ENCODE measurements around the gene FCHSD2. TPM values are rescaled to one million over a fixed set of nuclear protein-coding genes. Genes with fewer than 3 reads are reported as not detected.

FCHSD2 gene
- total and polyA plus RNA-seq, 2 donors (not counting 1 experiment from before 2014, with no cell fraction given), result 113 to 189 TPM

DNA sequence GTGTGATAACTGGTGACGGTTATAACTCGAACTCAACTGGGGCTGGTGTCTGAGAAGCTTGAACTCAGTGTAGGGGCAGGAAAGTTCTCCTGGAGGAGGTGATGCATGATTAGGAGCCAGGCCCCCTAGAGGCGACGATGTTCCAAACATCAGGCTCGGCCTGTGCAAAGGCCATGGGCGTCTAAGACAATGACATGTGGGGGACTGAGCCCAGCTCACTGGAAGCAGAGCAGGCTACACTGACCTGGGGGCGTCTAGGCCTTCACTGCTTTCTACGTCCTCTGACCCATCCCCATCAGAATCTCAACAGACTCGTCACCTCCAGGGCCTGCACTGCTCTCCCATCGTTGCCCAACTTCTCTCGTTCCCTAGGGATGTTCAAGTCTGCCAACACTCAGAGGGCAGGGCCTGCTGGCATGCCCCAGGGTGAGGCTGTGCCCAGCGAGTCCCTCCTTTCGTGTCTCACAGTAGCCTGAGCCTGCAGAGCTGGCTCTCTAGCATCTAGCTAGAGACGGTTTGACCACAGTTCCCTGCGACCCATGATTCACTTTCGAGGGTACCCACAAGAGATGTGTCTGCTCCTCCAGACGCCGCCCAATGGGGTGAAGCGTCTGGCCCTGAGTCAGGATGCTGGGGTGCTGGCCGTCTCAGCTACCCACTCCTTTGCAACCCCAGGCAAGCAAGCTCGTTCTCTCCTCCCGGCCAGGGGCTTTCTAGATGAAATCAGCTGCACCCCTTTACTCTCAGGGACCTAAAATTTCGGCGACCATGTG is 329.0 kb downstream of the FCHSD2 start:
- POLR2A ChIA-PET, result interaction anchor here (0.7 to 3.6 kb wide), 8 partner anchors 9 to 330 kb away, joined by 3 to 39 read pairs (median 4); partner anchors contain the start of gene STARD10
- H3K9me3 ChIP-seq (ENCODE audit: control extremely low read depth in 1 of 3, control insufficient read depth in 2 of 3, insufficient read depth in 1 of 3, low read length in 2 of 3), result no peaks in the 10 kb centered on the region
- H3K9ac ChIP-seq (ENCODE audit: low read length), result peak overlapping the region; percentile 95
- no peaks in the 10 kb centered on the region for H3K9me3 Mint-ChIP-seq (ENCODE audit: insufficient read depth)
- peaks cover 24% of the 10 kb centered on the region for H4K20me1 ChIP-seq (ENCODE audit: control insufficient read depth, insufficient read depth, low read length, poor library complexity, severe bottlenecking)
- no peaks in the 10 kb centered on the region for H3K27me3 Mint-ChIP-seq
- peak overlapping the region; percentile 99 for H3K4me3 Mint-ChIP-seq
- WGBS (ENCODE audit: insufficient coverage), result 4% methylated on average over 24 of the region's 24 CpGs
- DNase-seq (peak; percentile 72), ATAC-seq (ENCODE audit: low read depth) (peak; percentile 4)
- intact Hi-C loops (cut with micrococcal nuclease), result loop anchor here (10.0 kb wide), 1 partner anchor 588 kb away; the partner anchor contains the start of gene INPPL1
- H3K4me1 Mint-ChIP-seq, result peaks cover 48% of the 10 kb centered on the region
- H3K4me3 ChIP-seq (ENCODE audit: control extremely low read depth in 1 of 5, extremely low read depth in 1 of 5, insufficient read depth in 1 of 5, low read depth in 2 of 5, low read length in 4 of 5), result peak overlapping the region; percentile 77 to 99 (median 98)
- H3K27me3 ChIP-seq (replicated peaks in 1 of 4; ENCODE audit: control extremely low read depth in 1 of 4, control insufficient read depth in 3 of 4, insufficient read depth in 4 of 4, low read length in 3 of 4), result no peaks in the 10 kb centered on the region
- H3K36me3 ChIP-seq (replicated peaks in 1 of 2; ENCODE audit: control extremely low read depth in 1 of 2, control insufficient read depth in 1 of 2, extremely low read depth in 1 of 2, insufficient read depth in 2 of 2, low read length in 1 of 2), result peaks cover 0 to 16% of the 10 kb centered on the region in 2 experiments
- peaks cover 23 to 41% of the 10 kb centered on the region in 2 donors for H3K4me1 ChIP-seq (ENCODE audit: control insufficient read depth in 2 of 2, insufficient read depth in 2 of 2, low read length in 2 of 2)
- peak overlapping the region; percentile 95 to 98 for H3K27ac ChIP-seq (ENCODE audit: low read length in 2 of 2)
- no peak for TF ChIP-seq EZH2 (IDR thresholded peaks at IDR 0.05; ENCODE audit: borderline replicate concordance, insufficient read depth, low read depth, low read length, poor library complexity, severe bottlenecking)
- TF ChIP-seq, protein P1, sequence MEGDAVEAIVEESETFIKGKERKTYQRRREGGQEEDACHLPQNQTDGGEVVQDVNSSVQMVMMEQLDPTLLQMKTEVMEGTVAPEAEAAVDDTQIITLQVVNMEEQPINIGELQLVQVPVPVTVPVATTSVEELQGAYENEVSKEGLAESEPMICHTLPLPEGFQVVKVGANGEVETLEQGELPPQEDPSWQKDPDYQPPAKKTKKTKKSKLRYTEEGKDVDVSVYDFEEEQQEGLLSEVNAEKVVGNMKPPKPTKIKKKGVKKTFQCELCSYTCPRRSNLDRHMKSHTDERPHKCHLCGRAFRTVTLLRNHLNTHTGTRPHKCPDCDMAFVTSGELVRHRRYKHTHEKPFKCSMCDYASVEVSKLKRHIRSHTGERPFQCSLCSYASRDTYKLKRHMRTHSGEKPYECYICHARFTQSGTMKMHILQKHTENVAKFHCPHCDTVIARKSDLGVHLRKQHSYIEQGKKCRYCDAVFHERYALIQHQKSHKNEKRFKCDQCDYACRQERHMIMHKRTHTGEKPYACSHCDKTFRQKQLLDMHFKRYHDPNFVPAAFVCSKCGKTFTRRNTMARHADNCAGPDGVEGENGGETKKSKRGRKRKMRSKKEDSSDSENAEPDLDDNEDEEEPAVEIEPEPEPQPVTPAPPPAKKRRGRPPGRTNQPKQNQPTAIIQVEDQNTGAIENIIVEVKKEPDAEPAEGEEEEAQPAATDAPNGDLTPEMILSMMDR (IDR thresholded peaks at IDR 0.05), result peak; percentile 65
- peak overlapping the region; percentile 99 for H3K4me2 ChIP-seq (replicated peaks; ENCODE audit: low read depth, low read length, poor library complexity, severe bottlenecking)
- CTCF ChIA-PET, result interaction anchor here (0.8 to 5.2 kb wide), 13 partner anchors 13 to 365 kb away, joined by 3 to 46 read pairs (median 4); partner anchors contain the start of gene STARD10
- peak overlapping the region; percentile 98 for H3K27ac Mint-ChIP-seq
- peaks cover 65% of the 10 kb centered on the region for H3K79me2 ChIP-seq (ENCODE audit: control insufficient read depth, insufficient read depth, low read length)
- peak overlapping the region; percentile 90 for H2AFZ ChIP-seq (ENCODE audit: insufficient read depth, low read depth, low read length, poor library complexity, severe bottlenecking)

Measured in B cell (primary cell).